ENCODE results near the gene RSPH3. TPM values are rescaled to one million over a fixed set of nuclear protein-coding genes. Genes with fewer than 3 reads are reported as not detected.
"Not testable (repeated sequence)": the region's sequence is repeated elsewhere in the genome, so short reads cannot be mapped to it uniquely, and the experiment has no call there.

Gene RSPH3
- total and polyA plus RNA-seq, 2 of the 13 experiments (the other 11 are each of a cell fraction or from before 2014, with no cell fraction given), result 1.3 to 3.5 TPM

DNA sequence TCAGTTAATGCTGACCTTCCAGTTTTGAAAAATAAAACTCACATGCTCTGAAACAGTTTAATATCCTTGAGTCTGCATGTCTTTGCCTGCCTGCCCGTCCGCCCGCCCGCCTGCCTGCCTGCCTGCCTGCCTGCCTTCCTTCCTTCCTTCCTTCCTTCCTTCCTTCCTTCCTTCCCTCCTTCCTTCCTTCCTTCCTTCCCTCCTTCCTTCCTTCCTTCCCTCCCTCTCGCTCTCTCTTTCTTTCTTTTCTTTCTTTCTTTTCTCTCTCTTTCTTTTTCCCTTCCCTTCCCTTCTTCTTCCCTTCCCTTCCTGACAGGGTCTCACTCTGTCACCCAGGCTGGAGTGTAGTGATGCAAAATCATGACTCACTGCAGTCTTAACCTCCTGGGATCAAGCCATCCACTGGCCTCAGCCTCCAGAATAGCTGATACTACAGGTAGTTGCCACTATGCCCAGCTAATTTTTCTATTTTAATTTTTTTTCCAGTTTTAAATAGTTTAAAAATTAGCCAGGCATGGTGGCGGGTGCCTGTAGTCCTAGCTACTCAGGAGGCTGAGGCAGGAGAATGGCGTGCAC, 10.1 kb upstream of the RSPH3 start:
- H3K4me1 ChIP-seq (ENCODE audit: insufficient read depth, low read length); H2AFZ ChIP-seq (ENCODE audit: low read length); H4K20me1 ChIP-seq (ENCODE audit: insufficient read depth, low read length); H3K36me3 ChIP-seq (replicated peaks in 1 of 2; ENCODE audit: control insufficient read depth in 1 of 2, insufficient read depth in 2 of 2, low read length in 2 of 2); ATAC-seq; DNase-seq (ENCODE audit: low spot score); H3K4me3 ChIP-seq (replicated peaks in 1 of 3; ENCODE audit: insufficient read depth in 1 of 3, low read depth in 2 of 3, low read length in 3 of 3); in situ Hi-C loops (cut with HindIII; ENCODE audit: extremely low pct_ligation_motif_present, low pct_unique_long_range_greater_than_20kb); intact Hi-C loops (cut with micrococcal nuclease; ENCODE audit: unreplicated experiment); H3K9me3 ChIP-seq (ENCODE audit: low read length); H3K27me3 ChIP-seq (ENCODE audit: control insufficient read depth in 1 of 2, insufficient read depth in 2 of 2, low read length in 2 of 2); CTCF ChIA-PET (ENCODE audit: low intra/inter-chr PET ratio, low total read pairs); H3K4me2 ChIP-seq (ENCODE audit: low read depth, low read length); FAIRE-seq; BruUV-seq (replicated peaks); H3K79me2 ChIP-seq (ENCODE audit: insufficient read depth, low read length); H3K9ac ChIP-seq (ENCODE audit: insufficient read depth, low read depth, low read length); H3K27ac ChIP-seq (ENCODE audit: extremely low read length, insufficient read depth, low read length): not testable (repeated sequence)
- TF ChIP-seq MAFK (conservative IDR thresholded peaks at IDR 0.05 in 1 of 2, IDR thresholded peaks at IDR 0.05 in 1 of 2; ENCODE audit: low read length in 2 of 2), result 0 out of 4 replicates have a peak, but pooled peaks of 1 of the 2 experiments have one; percentile 7
- 44% methylated on average over 7 of the region's 7 CpGs for WGBS (ENCODE audit: low lambda C conversion rate)
- POLR2A ChIA-PET, result interaction anchor here (2.9 kb wide), 1 partner anchor 10 kb away, joined by 12 read pairs; the partner anchor contains the start of gene RSPH3

GRCh38 chr6:159008656-159009288, 8.8 kb upstream of the RSPH3 start:
- H3K9me3 ChIP-seq (ENCODE audit: low read length), result no peaks in the 10 kb centered on the region

More at GRCh38 chr6:159008656-159009288, 8.8 kb upstream of the RSPH3 start:
- TF ChIP-seq SMC3 (IDR thresholded peaks at IDR 0.05; ENCODE audit: low read length) (peak; percentile 44; the same call in 1 of the 2 replicates), RAD21 (CRISPR knock-in tag; IDR thresholded peaks at IDR 0.05) (0 out of 2 replicates have a peak, but pooled peaks have one; percentile 23), KAT7 (CRISPR knock-in tag; IDR thresholded peaks at IDR 0.05; ENCODE audit: borderline replicate concordance) (no peak), MYC (CRISPR knock-in tag; IDR thresholded peaks at IDR 0.05; ENCODE audit: borderline replicate concordance) (no peak), STAG1 (CRISPR knock-in tag; IDR thresholded peaks at IDR 0.05) (peak; percentile 50), MIXL1 (CRISPR knock-in tag; IDR thresholded peaks at IDR 0.05) (peak; percentile 72), ASH2L (IDR thresholded peaks at IDR 0.05; ENCODE audit: insufficient read length, low read depth, low read length) (peak; percentile 25), CENPT (CRISPR knock-in tag; IDR thresholded peaks at IDR 0.05; ENCODE audit: low read depth) (no peak)
- TF ChIP-seq, protein P1, sequence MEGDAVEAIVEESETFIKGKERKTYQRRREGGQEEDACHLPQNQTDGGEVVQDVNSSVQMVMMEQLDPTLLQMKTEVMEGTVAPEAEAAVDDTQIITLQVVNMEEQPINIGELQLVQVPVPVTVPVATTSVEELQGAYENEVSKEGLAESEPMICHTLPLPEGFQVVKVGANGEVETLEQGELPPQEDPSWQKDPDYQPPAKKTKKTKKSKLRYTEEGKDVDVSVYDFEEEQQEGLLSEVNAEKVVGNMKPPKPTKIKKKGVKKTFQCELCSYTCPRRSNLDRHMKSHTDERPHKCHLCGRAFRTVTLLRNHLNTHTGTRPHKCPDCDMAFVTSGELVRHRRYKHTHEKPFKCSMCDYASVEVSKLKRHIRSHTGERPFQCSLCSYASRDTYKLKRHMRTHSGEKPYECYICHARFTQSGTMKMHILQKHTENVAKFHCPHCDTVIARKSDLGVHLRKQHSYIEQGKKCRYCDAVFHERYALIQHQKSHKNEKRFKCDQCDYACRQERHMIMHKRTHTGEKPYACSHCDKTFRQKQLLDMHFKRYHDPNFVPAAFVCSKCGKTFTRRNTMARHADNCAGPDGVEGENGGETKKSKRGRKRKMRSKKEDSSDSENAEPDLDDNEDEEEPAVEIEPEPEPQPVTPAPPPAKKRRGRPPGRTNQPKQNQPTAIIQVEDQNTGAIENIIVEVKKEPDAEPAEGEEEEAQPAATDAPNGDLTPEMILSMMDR (CRISPR knock-in tag; IDR thresholded peaks at IDR 0.05), result peak; percentile 55
- Histone ChIP-seq H3K9ac (ENCODE audit: insufficient read depth, low read depth, low read length) (no peak overlapping the region), H3K27ac (ENCODE audit: extremely low read length, insufficient read depth, low read length) (no peak overlapping the region), H3K27me3 (ENCODE audit: control insufficient read depth in 1 of 2, insufficient read depth in 2 of 2, low read length in 2 of 2) (no peaks in the 10 kb centered on the region), H3K4me2 (ENCODE audit: low read depth, low read length) (no peak overlapping the region), H2AFZ (ENCODE audit: low read length) (no peak overlapping the region), H3K4me3 (replicated peaks in 1 of 3; ENCODE audit: insufficient read depth in 1 of 3, low read depth in 2 of 3, low read length in 3 of 3) (no peak overlapping the region), H3K4me1 (ENCODE audit: insufficient read depth, low read length) (peaks cover 2% of the 10 kb centered on the region), H3K36me3 (replicated peaks in 1 of 2; ENCODE audit: control insufficient read depth in 1 of 2, insufficient read depth in 2 of 2, low read length in 2 of 2) (no peaks in the 10 kb centered on the region), H3K79me2 (ENCODE audit: insufficient read depth, low read length) (no peaks in the 10 kb centered on the region), H4K20me1 (ENCODE audit: insufficient read depth, low read length) (no peaks in the 10 kb centered on the region)
- CTCF ChIA-PET (ENCODE audit: low intra/inter-chr PET ratio, low total read pairs), result interaction anchor here (1.7 to 1.8 kb wide), 2 partner anchors 95 to 126 kb away, joined by 4 to 9 read pairs; no protein-coding TSS in a partner anchor
- ATAC-seq (peak; percentile 54), FAIRE-seq (peak; percentile 49), DNase-seq (ENCODE audit: low spot score) (peak; percentile 25)
- POLR2A ChIA-PET, result interaction anchor here (2.9 kb wide), 1 partner anchor 9 kb away, joined by 12 read pairs; the partner anchor contains the start of gene RSPH3
- WGBS (ENCODE audit: low lambda C conversion rate), result 51% methylated on average over 10 of the region's 10 CpGs
- in situ Hi-C loops (cut with HindIII; ENCODE audit: extremely low pct_ligation_motif_present, low pct_unique_long_range_greater_than_20kb) (no loop called here), intact Hi-C loops (cut with micrococcal nuclease; ENCODE audit: unreplicated experiment) (loop anchor here (1.0 kb wide), 2 partner anchors 96 to 126 kb away; no protein-coding TSS in a partner anchor)
- BruUV-seq (replicated peaks), result no TSS peak
